Ovary (tissue), 9 donors: ENCODE measurements around the gene C8A. TPM values are rescaled to one million over a fixed set of nuclear protein-coding genes. Genes with fewer than 3 reads are reported as not detected.

Experiments
- DNase-seq, 5 donors: peaks; one replicate each; pipeline ENCODE4 v3.0.0-alpha.2; 2019 to 2020
- H3K27ac ChIP-seq, 2 donors: fragments of 200-600 bp; one replicate each; pipeline versions ENCODE4 v1.5.1 to v1.8.0; 2019 to 2022
- H3K27me3 ChIP-seq: fragments of 200-600 bp; one replicate; pipeline ENCODE4 v1.8.0; 2022
- H3K36me3 ChIP-seq: fragments of 200-600 bp; sonication (generic); one replicate; pipeline ENCODE4 v1.5.1; 2019
- H3K4me1 ChIP-seq: one replicate; pipeline ENCODE4 v1.8.1; 2013; ENCODE audit warnings: mild to moderate bottlenecking, moderate library complexity; ENCODE audit not compliant: insufficient read depth
- H3K4me3 ChIP-seq: fragments of 200-600 bp; sonication (generic); one replicate; pipeline ENCODE4 v1.5.1; 2017
- H3K9me3 ChIP-seq, 2 donors: fragments of 200-600 bp in 1 of 2; sonication (generic) in 1 of 2; one replicate each; pipeline versions ENCODE4 v1.5.1 to v1.8.1; 2013 to 2019; ENCODE audit warnings: mild to moderate bottlenecking in 1 of 2, moderate library complexity in 1 of 2
- CTCF ChIP-seq, 3 donors: fragments of 450-650 bp in 2 of 3; fragments of 200-600 bp in 1 of 3; IDR thresholded peaks; one replicate each; pipeline versions ENCODE4 v1.5.1 to v1.8.0; 2016 to 2022; ENCODE audit warnings: antibody characterized with exemption in 3 of 3, mild to moderate bottlenecking in 1 of 3
- EP300 ChIP-seq: sonication (generic); formaldehyde crosslinking; IDR thresholded peaks from one replicate; pipeline ENCODE4 v1.6.1; 2017; ENCODE audit warnings: antibody characterized with exemption
- POLR2A ChIP-seq: fragments of 450-650 bp; IDR thresholded peaks from one replicate; pipeline ENCODE4 v1.6.1; 2017; ENCODE audit warnings: antibody characterized with exemption, mild to moderate bottlenecking, moderate library complexity
- WGBS, 3 donors: extraction: QIAGEN DNeasy Blood & Tissue Kit in 1 of 3; methylation state at CpG; one replicate each; pipeline versions ENCODE4 v1.1.5 to v1.1.7; 2013 to 2017; 5-methylcytosine and 5-hydroxymethylcytosine counted together
- intact Hi-C, 4 donors: fragments of 100-400 bp; cut with DNase I; formaldehyde crosslinking; loops; one replicate each; pipeline versions ENCODE4 v1.11.0 to v1.15.1; 2022 to 2023
- polyA plus RNA-seq, 2 donors: library from polyadenylated mRNA; stranded (reverse); fragments of 200-250 nt in 1 of 2; fragments of 350-450 nt in 1 of 2; fragmentation: Illumina TruSeq in 1 of 2; extraction: RNeasy Lipid Tissue Mini Kit (QIAGEN cat#74804) in 1 of 2; gene quantifications; one replicate each; pipeline ENCODE4 v1.2.3, GENCODE V29; 2013 to 2014
- total RNA-seq, 7 donors: library from RNA; depleted of rRNA in 2 of 7; stranded (reverse); fragments of >200 nt in 2 of 7; fragmentation: NEBNext Ultra II Directional in 3 of 7; extraction: Animal tissue kit (Norgen Biotek cat#: 25700) in 3 of 7; gene quantifications; one replicate each; pipeline versions ENCODE4 v1.1.0 to v1.2.4, GENCODE V29; 2016 to 2023
- donor health status: DM: no; HTN: no; CAD: no; lungs with moderate emphysema.
- donor health status: DM: no; HTN: no; CAD: no.
- donor health status: Bipolar disorder and iron deficiency.
- donor health status: DM: yes; HTN: yes; CAD: no.
- donor health status: DM: no; HTN: no; CAD: no.
- donor health status: DM: yes; HTN: yes; CAD: no.

C8A gene
- total and polyA plus RNA-seq, 9 donors, result 0.08 TPM; not detected in 8

- H3K36me3 ChIP-seq, result no peaks in the 10 kb centered on the region
- no peak for TF ChIP-seq CTCF (IDR thresholded peaks at IDR 0.05)
- TF ChIP-seq EP300, result no peak
- no peak for TF ChIP-seq POLR2A
- no peak overlapping the region for H3K4me3 ChIP-seq
- intact Hi-C loops, result no loop called here
- H3K4me1 ChIP-seq, result no peaks in the 10 kb centered on the region
- DNase-seq, result no peak
- H3K9me3 ChIP-seq, result no peaks in the 10 kb centered on the region
- no peaks in the 10 kb centered on the region for H3K27me3 ChIP-seq
- H3K27ac ChIP-seq, result no peak overlapping the region
Measured at GRCh38 chr1:56872597-56872996, 18.0 kb downstream of the C8A start.

GRCh38 chr1:56873213-56873612 is 18.6 kb downstream of the C8A start:
- H3K27ac ChIP-seq, result no peak overlapping the region
- intact Hi-C loops, result no loop called here
- H3K27me3 ChIP-seq, result no peaks in the 10 kb centered on the region
- no peak for TF ChIP-seq EP300
- TF ChIP-seq CTCF (IDR thresholded peaks at IDR 0.05), result no peak
- no peak for TF ChIP-seq POLR2A
- H3K4me3 ChIP-seq, result no peak overlapping the region
- no peaks in the 10 kb centered on the region for H3K9me3 ChIP-seq
- no peak for DNase-seq
- no peaks in the 10 kb centered on the region for H3K36me3 ChIP-seq
- H3K4me1 ChIP-seq, result no peaks in the 10 kb centered on the region
- 53 to 79% (median 67%) methylated on average over 1 of the region's 1 CpG for WGBS, 3 donors

- H3K27me3 ChIP-seq, result no peaks in the 10 kb centered on the region
- DNase-seq, result no peak
- H3K27ac ChIP-seq, result no peak overlapping the region
- no peak for TF ChIP-seq EP300
- TF ChIP-seq CTCF (IDR thresholded peaks at IDR 0.05), result no peak
- TF ChIP-seq POLR2A, result no peak
- intact Hi-C loops, result no loop called here
- no peaks in the 10 kb centered on the region for H3K4me1 ChIP-seq
- H3K4me3 ChIP-seq, result no peak overlapping the region
- 82 to 88% (median 84%) methylated on average over 4 of the region's 4 CpGs for WGBS, 3 donors
- H3K36me3 ChIP-seq, result no peaks in the 10 kb centered on the region
- no peaks in the 10 kb centered on the region for H3K9me3 ChIP-seq
Measured at GRCh38 chr1:56874689-56875088, 20.1 kb downstream of the C8A start.

- H3K27ac ChIP-seq, result no peak overlapping the region
- DNase-seq, result no peak
- H3K36me3 ChIP-seq, result no peaks in the 10 kb centered on the region
- intact Hi-C loops, result no loop called here
- H3K4me1 ChIP-seq, result no peaks in the 10 kb centered on the region
- H3K4me3 ChIP-seq, result no peak overlapping the region
- no peak for TF ChIP-seq CTCF (IDR thresholded peaks at IDR 0.05)
- TF ChIP-seq POLR2A, result no peak
- no peak for TF ChIP-seq EP300
- H3K9me3 ChIP-seq, result no peaks in the 10 kb centered on the region
- WGBS, 3 donors, result 51 to 61% (median 52%) methylated on average over 3 of the region's 3 CpGs
- no peaks in the 10 kb centered on the region for H3K27me3 ChIP-seq
Measured at GRCh38 chr1:56877973-56878372, 23.4 kb downstream of the C8A start.

GRCh38 chr1:56880774-56881173 is 26.2 kb downstream of the C8A start:
- Histone ChIP-seq H3K9me3 (no peaks in the 10 kb centered on the region), H3K4me3 (no peak overlapping the region), H3K27me3 (no peaks in the 10 kb centered on the region), H3K27ac (no peak overlapping the region), H3K36me3 (no peaks in the 10 kb centered on the region), H3K4me1 (no peaks in the 10 kb centered on the region)
- 78 to 81% (median 80%) methylated on average over 1 of the region's 1 CpG for WGBS, 3 donors
- TF ChIP-seq EP300, result no peak
- no peak for TF ChIP-seq CTCF (IDR thresholded peaks at IDR 0.05)
- no peak for TF ChIP-seq POLR2A
- DNase-seq, result no peak
- intact Hi-C loops, result no loop called here
